ENCODE measurements around the gene NUP153.
"Not testable (repeated sequence)": the region's sequence is repeated elsewhere in the genome, so short reads cannot be mapped to it uniquely, and the experiment has no call there.

NUP153 gene

DNA sequence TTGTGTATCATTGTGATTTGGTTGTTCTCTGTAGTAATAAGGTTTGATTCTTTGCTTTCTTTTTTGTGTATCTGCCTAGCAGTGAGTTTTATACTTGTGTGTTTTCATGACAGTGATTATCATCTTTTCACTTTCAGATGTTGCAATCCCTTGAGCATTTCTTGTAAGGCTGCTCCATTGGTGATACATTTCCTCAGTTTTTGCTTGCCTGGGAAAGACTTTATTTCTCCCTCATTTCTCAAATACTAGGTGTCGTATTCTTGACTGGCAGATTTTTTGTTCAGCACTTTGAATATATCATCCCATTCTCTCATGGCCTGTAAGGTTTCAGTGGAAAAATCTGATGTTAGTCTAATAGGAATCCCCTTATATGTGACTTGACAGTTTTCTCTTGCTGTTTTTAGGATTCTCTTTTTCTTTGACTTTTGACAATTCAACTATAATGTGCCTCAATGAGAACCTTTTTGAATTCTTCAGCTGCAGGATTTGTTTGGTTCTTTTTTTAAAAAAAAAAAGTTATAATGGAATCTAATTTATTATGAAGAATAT is 31.1 kb upstream of the NUP153 start:
- Histone ChIP-seq H3K9me2 (replicated peaks; ENCODE audit: low read depth, low read length) (no peaks in the 10 kb centered on the region), H3K9ac (ENCODE audit: low read depth, low read length, poor library complexity, severe bottlenecking) (no peak overlapping the region), H2AFZ (ENCODE audit: low read length) (no peak overlapping the region), H4K20me1 (ENCODE audit: insufficient read depth, low read length, poor library complexity, severe bottlenecking) (no peaks in the 10 kb centered on the region), H3K4me3 (ENCODE audit: low read length, poor library complexity, severe bottlenecking) (no peak overlapping the region), H3K9me3 (ENCODE audit: insufficient read depth, low read depth, low read length) (no peaks in the 10 kb centered on the region), H3F3A (ENCODE audit: low read depth) (no peaks in the 10 kb centered on the region), H3K4me2 (ENCODE audit: low read depth, low read length, poor library complexity, severe bottlenecking) (no peak overlapping the region), H3K36me3 (ENCODE audit: insufficient read depth, low read length) (no peaks in the 10 kb centered on the region), H3K27me3 (ENCODE audit: insufficient read depth, low read length, poor library complexity, severe bottlenecking) (no peaks in the 10 kb centered on the region), H3K79me2 (ENCODE audit: insufficient read depth, low read length) (no peaks in the 10 kb centered on the region), H3K4me1 (ENCODE audit: insufficient read depth, low read length, poor library complexity, severe bottlenecking) (no peaks in the 10 kb centered on the region)
- TF ChIP-seq, protein P1, sequence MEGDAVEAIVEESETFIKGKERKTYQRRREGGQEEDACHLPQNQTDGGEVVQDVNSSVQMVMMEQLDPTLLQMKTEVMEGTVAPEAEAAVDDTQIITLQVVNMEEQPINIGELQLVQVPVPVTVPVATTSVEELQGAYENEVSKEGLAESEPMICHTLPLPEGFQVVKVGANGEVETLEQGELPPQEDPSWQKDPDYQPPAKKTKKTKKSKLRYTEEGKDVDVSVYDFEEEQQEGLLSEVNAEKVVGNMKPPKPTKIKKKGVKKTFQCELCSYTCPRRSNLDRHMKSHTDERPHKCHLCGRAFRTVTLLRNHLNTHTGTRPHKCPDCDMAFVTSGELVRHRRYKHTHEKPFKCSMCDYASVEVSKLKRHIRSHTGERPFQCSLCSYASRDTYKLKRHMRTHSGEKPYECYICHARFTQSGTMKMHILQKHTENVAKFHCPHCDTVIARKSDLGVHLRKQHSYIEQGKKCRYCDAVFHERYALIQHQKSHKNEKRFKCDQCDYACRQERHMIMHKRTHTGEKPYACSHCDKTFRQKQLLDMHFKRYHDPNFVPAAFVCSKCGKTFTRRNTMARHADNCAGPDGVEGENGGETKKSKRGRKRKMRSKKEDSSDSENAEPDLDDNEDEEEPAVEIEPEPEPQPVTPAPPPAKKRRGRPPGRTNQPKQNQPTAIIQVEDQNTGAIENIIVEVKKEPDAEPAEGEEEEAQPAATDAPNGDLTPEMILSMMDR (conservative IDR thresholded peaks at IDR 0.05; ENCODE audit: low read length), result no peak

DNA sequence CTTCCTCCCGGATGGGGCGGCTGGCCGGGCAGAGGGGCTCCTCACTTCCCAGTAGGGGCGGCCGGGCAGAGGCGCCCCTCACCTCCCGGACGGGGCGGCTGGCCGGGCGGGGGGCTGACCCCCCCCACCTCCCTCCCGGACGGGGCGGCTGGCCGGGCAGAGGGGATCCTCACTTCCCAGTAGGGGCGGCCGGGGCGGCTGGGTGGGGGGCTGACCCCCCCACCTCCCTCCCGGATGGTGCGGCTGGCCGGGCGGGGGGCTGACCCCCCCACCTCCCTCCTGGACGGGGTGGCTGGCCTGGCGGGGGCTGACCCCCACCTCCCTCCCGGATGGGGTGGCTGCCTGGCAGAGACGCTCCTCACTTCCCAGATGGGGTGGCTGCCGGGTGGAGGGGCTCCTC is 28.6 kb upstream of the NUP153 start:
- not testable (repeated sequence) for H3K4me2 ChIP-seq (ENCODE audit: low read depth, low read length, poor library complexity, severe bottlenecking); H3K4me3 ChIP-seq (ENCODE audit: low read length, poor library complexity, severe bottlenecking); H3K79me2 ChIP-seq (ENCODE audit: insufficient read depth, low read length); H3F3A ChIP-seq (ENCODE audit: low read depth); H3K27me3 ChIP-seq (ENCODE audit: insufficient read depth, low read length, poor library complexity, severe bottlenecking); H3K9ac ChIP-seq (ENCODE audit: low read depth, low read length, poor library complexity, severe bottlenecking); H3K9me3 ChIP-seq (ENCODE audit: insufficient read depth, low read depth, low read length); H3K36me3 ChIP-seq (ENCODE audit: insufficient read depth, low read length); H3K9me2 ChIP-seq (replicated peaks; ENCODE audit: low read depth, low read length); H3K4me1 ChIP-seq (ENCODE audit: insufficient read depth, low read length, poor library complexity, severe bottlenecking); H4K20me1 ChIP-seq (ENCODE audit: insufficient read depth, low read length, poor library complexity, severe bottlenecking); H2AFZ ChIP-seq (ENCODE audit: low read length)

DNA sequence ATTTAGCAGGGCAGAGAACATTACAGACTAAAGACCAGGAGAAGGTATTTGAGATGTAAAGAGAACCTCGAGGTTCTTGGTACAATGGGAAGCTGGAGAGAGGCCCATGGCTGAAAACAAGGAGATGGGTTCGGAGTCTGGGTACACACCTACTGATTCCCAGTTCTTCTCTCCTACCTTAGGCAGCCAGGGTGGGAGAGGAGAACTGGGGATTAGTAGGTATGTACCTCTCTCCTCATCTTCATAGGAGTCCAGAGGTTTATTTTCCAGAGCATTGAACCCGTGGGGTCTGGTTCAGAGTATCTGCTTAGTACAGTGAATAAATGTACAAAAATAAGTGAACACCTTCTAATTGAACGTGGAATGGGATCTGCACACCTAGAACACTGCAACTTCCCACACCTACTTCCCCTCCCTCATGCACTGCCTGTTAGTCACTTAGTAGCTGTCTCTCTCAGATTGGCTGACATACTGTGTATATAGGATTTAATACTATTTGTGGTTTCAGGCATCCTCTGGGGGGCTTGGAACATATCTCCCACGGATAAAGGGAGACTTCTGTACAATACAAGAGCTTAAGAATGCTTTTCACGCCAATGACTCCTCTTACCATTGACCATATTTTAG is 23.5 kb upstream of the NUP153 start:
- Histone ChIP-seq H3K9me2 (replicated peaks; ENCODE audit: low read depth, low read length) (no peaks in the 10 kb centered on the region), H3K9me3 (ENCODE audit: insufficient read depth, low read depth, low read length) (no peaks in the 10 kb centered on the region), H3K9ac (ENCODE audit: low read depth, low read length, poor library complexity, severe bottlenecking) (no peak overlapping the region), H2AFZ (ENCODE audit: low read length) (no peak overlapping the region), H3K4me1 (ENCODE audit: insufficient read depth, low read length, poor library complexity, severe bottlenecking) (no peaks in the 10 kb centered on the region), H3K36me3 (ENCODE audit: insufficient read depth, low read length) (no peaks in the 10 kb centered on the region), H3K4me3 (ENCODE audit: low read length, poor library complexity, severe bottlenecking) (no peak overlapping the region), H4K20me1 (ENCODE audit: insufficient read depth, low read length, poor library complexity, severe bottlenecking) (no peaks in the 10 kb centered on the region), H3K79me2 (ENCODE audit: insufficient read depth, low read length) (no peaks in the 10 kb centered on the region), H3K4me2 (ENCODE audit: low read depth, low read length, poor library complexity, severe bottlenecking) (no peak overlapping the region), H3F3A (ENCODE audit: low read depth) (no peaks in the 10 kb centered on the region), H3K27me3 (ENCODE audit: insufficient read depth, low read length, poor library complexity, severe bottlenecking) (no peaks in the 10 kb centered on the region)
- TF ChIP-seq, protein P1 (conservative IDR thresholded peaks at IDR 0.05; ENCODE audit: low read length), result no peak
- TF ChIP-seq EZH2phosphoT487 (IDR thresholded peaks at IDR 0.05; ENCODE audit: borderline replicate concordance), result no peak
